CD14-positive monocyte (primary cell): Measurements from ENCODE around the gene SLC31A1. TPM values are rescaled to one million over a fixed set of nuclear protein-coding genes. Genes with fewer than 3 reads are reported as not detected.

Experiments used
- DNase-seq, 3 donors: peaks; one replicate each; pipeline ENCODE4 v3.0.0-alpha.2; 2011 to 2022
- H2AFZ ChIP-seq: 2 replicates; pipeline ENCODE4 v1.6.0; 2012; ENCODE audit warnings: mild to moderate bottlenecking, low read depth, low read length, inconsistent platforms; ENCODE audit not compliant: insufficient read depth, poor library complexity, severe bottlenecking
- H3K27ac ChIP-seq, 2 donors: 1 replicate in 1 of 2; 2 replicates in 1 of 2; pipeline ENCODE4 v1.5.1; 2012 to 2013; ENCODE audit warnings: low read length in 2 of 2, control low read depth in 1 of 2, inconsistent platforms in 1 of 2, low read depth in 1 of 2, mild to moderate bottlenecking in 1 of 2
- H3K27me3 ChIP-seq, 2 donors: one replicate each; pipeline versions ENCODE4 v1.6.0 to v1.6.1; 2011 to 2013; ENCODE audit warnings: low read length in 2 of 2; ENCODE audit not compliant: control insufficient read depth in 2 of 2, insufficient read depth in 2 of 2
- H3K36me3 ChIP-seq, 2 donors: replicated peaks in 1 of 2; 1 replicate in 1 of 2; 2 replicates in 1 of 2; pipeline versions ENCODE4 v1.5.1 to v1.6.1; 2012 to 2013; ENCODE audit warnings: low read length in 2 of 2, control low read depth in 1 of 2, inconsistent platforms in 1 of 2, mild to moderate bottlenecking in 1 of 2; ENCODE audit not compliant: insufficient read depth in 2 of 2, control insufficient read depth in 1 of 2
- H3K4me1 ChIP-seq, 2 donors: 1 replicate in 1 of 2; 2 replicates in 1 of 2; pipeline versions ENCODE4 v1.5.1 to v1.6.1; 2012 to 2013; ENCODE audit warnings: low read length in 2 of 2, control low read depth in 1 of 2, inconsistent platforms in 1 of 2, mild to moderate bottlenecking in 1 of 2, moderate library complexity in 1 of 2; ENCODE audit not compliant: insufficient read depth in 2 of 2, control insufficient read depth in 1 of 2
- H3K4me2 ChIP-seq: replicated peaks from 2 replicates; pipeline ENCODE3; 2012; ENCODE audit warnings: low read length, moderate library complexity, mild to moderate bottlenecking; ENCODE audit not compliant: poor library complexity, severe bottlenecking; ENCODE audit errors: extremely low read depth
- H3K4me3 ChIP-seq, 3 experiments: fragments of 200-600 bp in 1 of 3; sonication (generic) in 1 of 3; replicated peaks in 1 of 3; 1 replicate in 2 of 3; 2 replicates in 1 of 3; pipeline ENCODE4 v1.5.1; 2011 to 2013; ENCODE audit warnings: low read length in 3 of 3, mild to moderate bottlenecking in 3 of 3, control low read depth in 2 of 3, low read depth in 2 of 3, inconsistent platforms in 1 of 3, moderate library complexity in 1 of 3
- H3K79me2 ChIP-seq: 2 replicates; pipeline ENCODE4 v1.6.0; 2012; ENCODE audit warnings: mild to moderate bottlenecking, control low read depth, inconsistent platforms, low read length, moderate library complexity; ENCODE audit not compliant: insufficient read depth
- H3K9ac ChIP-seq: 2 replicates; pipeline ENCODE4 v1.6.0; 2017; ENCODE audit warnings: low read length, mild to moderate bottlenecking; ENCODE audit not compliant: insufficient read depth, poor library complexity, severe bottlenecking
- H3K9me3 ChIP-seq, 2 donors: replicated peaks in 1 of 2; 1 replicate in 1 of 2; 2 replicates in 1 of 2; pipeline versions ENCODE4 v1.5.1 to v1.6.1; 2012 to 2013; ENCODE audit warnings: low read length in 2 of 2, control low read depth in 1 of 2; ENCODE audit not compliant: control insufficient read depth in 1 of 2, insufficient read depth in 1 of 2
- H4K20me1 ChIP-seq: 2 replicates; pipeline ENCODE4 v1.6.0; 2012; ENCODE audit warnings: mild to moderate bottlenecking, low read length, control low read depth, moderate library complexity; ENCODE audit not compliant: insufficient read depth
- H3K27ac Mint-ChIP-seq, 7 donors: one replicate each; pipeline ENCODE4 v1.8.0; 2020; ENCODE audit warnings: mild to moderate bottlenecking in 7 of 7, mixed read lengths in 7 of 7, moderate library complexity in 6 of 7, inconsistent platforms in 2 of 7
- H3K27me3 Mint-ChIP-seq, 3 donors: one replicate each; pipeline ENCODE4 v1.8.0; 2021 to 2022; ENCODE audit warnings: low read depth in 3 of 3, mild to moderate bottlenecking in 3 of 3, mixed read lengths in 3 of 3, moderate library complexity in 3 of 3, inconsistent platforms in 1 of 3
- H3K36me3 Mint-ChIP-seq, 2 donors: one replicate each; pipeline ENCODE4 v1.8.0; 2020; ENCODE audit warnings: mixed read lengths in 2 of 2, inconsistent platforms in 1 of 2, mild to moderate bottlenecking in 1 of 2
- H3K4me1 Mint-ChIP-seq: one replicate; pipeline ENCODE4 v1.8.0; 2020; ENCODE audit warnings: mild to moderate bottlenecking, mixed read lengths
- H3K4me3 Mint-ChIP-seq, 2 donors: one replicate each; pipeline ENCODE4 v1.8.0; 2020; ENCODE audit warnings: mild to moderate bottlenecking in 2 of 2, mixed read lengths in 2 of 2, moderate library complexity in 1 of 2
- H3K9me3 Mint-ChIP-seq, 7 donors: one replicate each; pipeline ENCODE4 v1.8.0; 2020 to 2022; ENCODE audit warnings: mixed read lengths in 7 of 7, mild to moderate bottlenecking in 6 of 7, moderate library complexity in 6 of 7, inconsistent platforms in 2 of 7
- WGBS: methylation state at CpG from one replicate; pipeline ENCODE4 v1.1.5; 2013; ENCODE audit warnings: missing lambda C conversion rate; ENCODE audit not compliant: insufficient coverage; 5-methylcytosine and 5-hydroxymethylcytosine counted together
- intact Hi-C, 2 donors: fragments of 100-400 bp; cut with micrococcal nuclease; formaldehyde crosslinking; loops; one replicate each; pipeline versions ENCODE4 v1.15.0 to v1.15.1; 2023
- polyA plus RNA-seq, 3 donors: library from polyadenylated mRNA; depleted of rRNA in 1 of 3; unstranded in 2 of 3; stranded (reverse) in 1 of 3; fragments of 300-500 nt in 2 of 3; fragments of >200 nt in 1 of 3; fragmentation: Illumina TruSeq in 2 of 3; gene quantifications; 1 replicate in 2 of 3; 2 replicates in 1 of 3; pipeline ENCODE4 v1.2.3, GENCODE V29; 2012 to 2021
- TF ChIP-seq, protein P1 (sequence below): fragments of 200-600 bp; IDR thresholded peaks from one replicate; pipeline ENCODE4 v1.8.0; 2022; ENCODE audit warnings: antibody characterized with exemption, mild to moderate bottlenecking

The SLC31A1 gene
- polyA plus RNA-seq, 3 donors, result 20.4 to 49.0 (median 38.8) TPM

- peaks cover 63% of the 10 kb centered on the region for H3K4me1 Mint-ChIP-seq
- peak overlapping the region; percentile 84 for H2AFZ ChIP-seq
- TF ChIP-seq, protein P1, sequence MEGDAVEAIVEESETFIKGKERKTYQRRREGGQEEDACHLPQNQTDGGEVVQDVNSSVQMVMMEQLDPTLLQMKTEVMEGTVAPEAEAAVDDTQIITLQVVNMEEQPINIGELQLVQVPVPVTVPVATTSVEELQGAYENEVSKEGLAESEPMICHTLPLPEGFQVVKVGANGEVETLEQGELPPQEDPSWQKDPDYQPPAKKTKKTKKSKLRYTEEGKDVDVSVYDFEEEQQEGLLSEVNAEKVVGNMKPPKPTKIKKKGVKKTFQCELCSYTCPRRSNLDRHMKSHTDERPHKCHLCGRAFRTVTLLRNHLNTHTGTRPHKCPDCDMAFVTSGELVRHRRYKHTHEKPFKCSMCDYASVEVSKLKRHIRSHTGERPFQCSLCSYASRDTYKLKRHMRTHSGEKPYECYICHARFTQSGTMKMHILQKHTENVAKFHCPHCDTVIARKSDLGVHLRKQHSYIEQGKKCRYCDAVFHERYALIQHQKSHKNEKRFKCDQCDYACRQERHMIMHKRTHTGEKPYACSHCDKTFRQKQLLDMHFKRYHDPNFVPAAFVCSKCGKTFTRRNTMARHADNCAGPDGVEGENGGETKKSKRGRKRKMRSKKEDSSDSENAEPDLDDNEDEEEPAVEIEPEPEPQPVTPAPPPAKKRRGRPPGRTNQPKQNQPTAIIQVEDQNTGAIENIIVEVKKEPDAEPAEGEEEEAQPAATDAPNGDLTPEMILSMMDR, result no peak
- no peak for DNase-seq
- H3K9me3 Mint-ChIP-seq, result peaks cover 0 to 3% (median 0%) of the 10 kb centered on the region in 7 donors
- peak overlapping the region; percentile 84 to 94 for H3K27ac ChIP-seq
- H3K4me1 ChIP-seq, result peaks cover 52 to 65% of the 10 kb centered on the region in 2 donors
- peak overlapping the region; percentile 83 to 95 (median 86) for H3K4me3 ChIP-seq
- H3K9me3 ChIP-seq, result no peaks in the 10 kb centered on the region
- H4K20me1 ChIP-seq, result peaks cover 19% of the 10 kb centered on the region
- H3K4me3 Mint-ChIP-seq, result peak overlapping the region; percentile 93 to 94
- H3K27me3 Mint-ChIP-seq, result no peaks in the 10 kb centered on the region
- H3K36me3 ChIP-seq, result peaks cover 3 to 12% of the 10 kb centered on the region in 2 donors
- 7% methylated on average over 10 of the region's 20 CpGs for WGBS
- peaks cover 15 to 18% of the 10 kb centered on the region in 2 donors for H3K36me3 Mint-ChIP-seq
- H3K4me2 ChIP-seq, result peak overlapping the region; percentile 99
- peak overlapping the region; percentile 91 to 99 (median 94) for H3K27ac Mint-ChIP-seq
- intact Hi-C loops, result loop anchor here in 1 of 2 donors (2.0 kb wide), 3 partner anchors 35 to 71 kb away; partner anchors contain the start of genes CDC26, PRPF4 and SLC31A2
- H3K27me3 ChIP-seq, result no peaks in the 10 kb centered on the region
- peak overlapping the region; percentile 74 for H3K9ac ChIP-seq
- peaks cover 88% of the 10 kb centered on the region for H3K79me2 ChIP-seq
Observed at GRCh38 chr9:113221800-113222481, 597 bp downstream of the SLC31A1 start.

- no peaks in the 10 kb centered on the region for H3K27me3 ChIP-seq
- peaks cover 3 to 12% of the 10 kb centered on the region in 2 donors for H3K36me3 ChIP-seq
- Mint-ChIP-seq H3K9me3 (peaks cover 0 to 3% (median 0%) of the 10 kb centered on the region in 7 donors), H3K4me1 (peaks cover 67% of the 10 kb centered on the region), H3K27me3 (no peaks in the 10 kb centered on the region), H3K4me3 (peak overlapping the region; percentile 93 to 94), H3K36me3 (peaks cover 13 to 18% of the 10 kb centered on the region in 2 donors), H3K27ac (peak overlapping the region; percentile 11 to 97 (median 92))
- H4K20me1 ChIP-seq, result peaks cover 19% of the 10 kb centered on the region
- H3K4me1 ChIP-seq, result peaks cover 56 to 70% of the 10 kb centered on the region in 2 donors
- peak overlapping the region; percentile 74 for H3K9ac ChIP-seq
- peaks cover 87% of the 10 kb centered on the region for H3K79me2 ChIP-seq
- peak in 2 of 3 donors; percentile 26 to 45 for DNase-seq
- peak overlapping the region; percentile 83 to 95 (median 86) for H3K4me3 ChIP-seq
- TF ChIP-seq, protein P1, result no peak
- peak overlapping the region in 1 of 2 donors; percentile 84 for H3K27ac ChIP-seq
- H3K4me2 ChIP-seq, result peak overlapping the region; percentile 99
- intact Hi-C loops, result no loop called here
- 86% methylated on average over 2 of the region's 5 CpGs for WGBS
- peak overlapping the region; percentile 84 for H2AFZ ChIP-seq
- no peaks in the 10 kb centered on the region for H3K9me3 ChIP-seq
Observed at GRCh38 chr9:113222482-113222841, 1.1 kb downstream of the SLC31A1 start.
